ENCODE results near the gene GOLGA6C.
"Not testable (repeated sequence)": the region's sequence is repeated elsewhere in the genome, so short reads cannot be mapped to it uniquely, and the experiment has no call there.

GOLGA6C gene

GRCh38 chr15:75217012-75217411 is 41.1 kb upstream of the GOLGA6C start:
- CTCF ChIA-PET: no interaction called here
- POLR2A ChIA-PET: interaction anchor here (0.9 kb wide), 1 partner anchor 194 kb away, joined by 3 read pairs; the partner anchor contains the start of gene PPCDC
- TF ChIP-seq FOXM1 (IDR thresholded peaks at IDR 0.05; ENCODE audit: borderline replicate concordance): no peak
- no peak for TF ChIP-seq NFRKB (IDR thresholded peaks at IDR 0.05)
- no peak for TF ChIP-seq FOXA1 (IDR thresholded peaks at IDR 0.05)
- TF ChIP-seq CTBP1 (IDR thresholded peaks at IDR 0.05; ENCODE audit: borderline replicate concordance): no peak
- no peak for TF ChIP-seq BHLHE40 (IDR thresholded peaks at IDR 0.05; ENCODE audit: borderline replicate concordance)
- TF ChIP-seq TARDBP (IDR thresholded peaks at IDR 0.05): no peak
- no peak for TF ChIP-seq SUZ12 (IDR thresholded peaks at IDR 0.05)
- TF ChIP-seq LEF1 (IDR thresholded peaks at IDR 0.05; ENCODE audit: borderline replicate concordance): no peak
- no peak for TF ChIP-seq PKNOX1 (IDR thresholded peaks at IDR 0.05)
- no peak for DNase-seq (ENCODE audit: extremely low spot score)

DNA sequence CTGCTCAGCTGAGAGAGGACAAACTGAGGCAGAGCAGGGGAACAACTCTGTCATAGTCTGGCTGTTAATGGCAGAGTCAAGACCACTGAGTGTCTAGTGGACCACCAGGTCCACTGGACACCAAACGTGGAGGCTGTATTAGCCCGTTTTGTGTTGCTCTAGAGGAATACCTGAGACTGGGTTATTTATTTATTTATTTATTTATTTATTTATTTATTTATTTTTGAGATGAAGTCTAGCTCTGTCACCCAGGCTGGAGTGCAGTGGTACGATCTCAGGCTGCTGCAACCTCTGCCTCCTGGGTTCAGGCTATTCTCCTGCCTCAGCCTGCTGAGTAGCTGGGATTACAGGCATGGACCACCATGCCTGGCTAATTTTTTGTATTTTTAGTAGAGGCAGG is 40.6 kb upstream of the GOLGA6C start:
- POLR2A ChIA-PET; CTCF ChIA-PET; DNase-seq (ENCODE audit: extremely low spot score): not testable (repeated sequence)

- CTCF ChIA-PET: interaction anchor here (0.8 kb wide), 1 partner anchor 15 kb away, joined by 12 read pairs; no protein-coding TSS in a partner anchor
- POLR2A ChIA-PET: interaction anchor here (1.0 to 1.4 kb wide), 3 partner anchors 10 to 196 kb away, joined by 3 to 4 read pairs (median 3); partner anchors contain the start of gene PPCDC
- DNase-seq (ENCODE audit: extremely low spot score): not testable (repeated sequence)
Measured at GRCh38 chr15:75219507-75219929, 38.6 kb upstream of the GOLGA6C start.

GRCh38 chr15:75223688-75224087 is 34.4 kb upstream of the GOLGA6C start:
- ChIA-PET CTCF (no interaction called here), POLR2A (interaction anchor here (1.4 kb wide), 1 partner anchor 12 kb away, joined by 3 read pairs; no protein-coding TSS in a partner anchor)
- no peak for DNase-seq (ENCODE audit: extremely low spot score)
- no peak for TF ChIP-seq FOXK2 (IDR thresholded peaks at IDR 0.05)
- TF ChIP-seq SP1 (IDR thresholded peaks at IDR 0.05): no peak
- TF ChIP-seq CTBP1 (IDR thresholded peaks at IDR 0.05; ENCODE audit: borderline replicate concordance): no peak
- no peak for TF ChIP-seq ZNF384 (IDR thresholded peaks at IDR 0.05)
- no peak for TF ChIP-seq SUZ12 (IDR thresholded peaks at IDR 0.05)
- TF ChIP-seq HDGF (IDR thresholded peaks at IDR 0.05; ENCODE audit: borderline replicate concordance): no peak
- TF ChIP-seq PKNOX1 (IDR thresholded peaks at IDR 0.05): no peak
- TF ChIP-seq ELF4 (IDR thresholded peaks at IDR 0.05): no peak
- no peak for TF ChIP-seq FOXM1 (IDR thresholded peaks at IDR 0.05; ENCODE audit: borderline replicate concordance)
- no peak for TF ChIP-seq ARNT (IDR thresholded peaks at IDR 0.05)
- no peak for TF ChIP-seq BHLHE40 (IDR thresholded peaks at IDR 0.05; ENCODE audit: borderline replicate concordance)
- TF ChIP-seq L3MBTL2 (conservative IDR thresholded peaks at IDR 0.05): no peak
- TF ChIP-seq LEF1 (IDR thresholded peaks at IDR 0.05; ENCODE audit: borderline replicate concordance): no peak
- no peak for TF ChIP-seq NFRKB (IDR thresholded peaks at IDR 0.05)
- TF ChIP-seq FOXA1 (IDR thresholded peaks at IDR 0.05): no peak
- TF ChIP-seq TARDBP (IDR thresholded peaks at IDR 0.05): no peak

- ChIA-PET CTCF (no interaction called here), POLR2A (interaction anchor here (1.4 kb wide), 1 partner anchor 13 kb away, joined by 3 read pairs; no protein-coding TSS in a partner anchor)
- no peak for DNase-seq (ENCODE audit: extremely low spot score)
- TF ChIP-seq NFRKB (IDR thresholded peaks at IDR 0.05) (no peak), FOXK2 (IDR thresholded peaks at IDR 0.05) (no peak), HDGF (IDR thresholded peaks at IDR 0.05; ENCODE audit: borderline replicate concordance) (no peak), ELF4 (IDR thresholded peaks at IDR 0.05) (no peak), TARDBP (IDR thresholded peaks at IDR 0.05) (no peak), L3MBTL2 (conservative IDR thresholded peaks at IDR 0.05) (no peak), CTBP1 (IDR thresholded peaks at IDR 0.05; ENCODE audit: borderline replicate concordance) (no peak), ZNF384 (IDR thresholded peaks at IDR 0.05) (no peak), LEF1 (IDR thresholded peaks at IDR 0.05; ENCODE audit: borderline replicate concordance) (no peak), SUZ12 (IDR thresholded peaks at IDR 0.05) (no peak), BHLHE40 (IDR thresholded peaks at IDR 0.05; ENCODE audit: borderline replicate concordance) (no peak), SP1 (IDR thresholded peaks at IDR 0.05) (no peak), FOXA1 (IDR thresholded peaks at IDR 0.05) (no peak), FOXM1 (IDR thresholded peaks at IDR 0.05; ENCODE audit: borderline replicate concordance) (no peak), PKNOX1 (IDR thresholded peaks at IDR 0.05) (no peak), ARNT (IDR thresholded peaks at IDR 0.05) (no peak)
Measured at GRCh38 chr15:75224281-75224680, 33.9 kb upstream of the GOLGA6C start.

DNA sequence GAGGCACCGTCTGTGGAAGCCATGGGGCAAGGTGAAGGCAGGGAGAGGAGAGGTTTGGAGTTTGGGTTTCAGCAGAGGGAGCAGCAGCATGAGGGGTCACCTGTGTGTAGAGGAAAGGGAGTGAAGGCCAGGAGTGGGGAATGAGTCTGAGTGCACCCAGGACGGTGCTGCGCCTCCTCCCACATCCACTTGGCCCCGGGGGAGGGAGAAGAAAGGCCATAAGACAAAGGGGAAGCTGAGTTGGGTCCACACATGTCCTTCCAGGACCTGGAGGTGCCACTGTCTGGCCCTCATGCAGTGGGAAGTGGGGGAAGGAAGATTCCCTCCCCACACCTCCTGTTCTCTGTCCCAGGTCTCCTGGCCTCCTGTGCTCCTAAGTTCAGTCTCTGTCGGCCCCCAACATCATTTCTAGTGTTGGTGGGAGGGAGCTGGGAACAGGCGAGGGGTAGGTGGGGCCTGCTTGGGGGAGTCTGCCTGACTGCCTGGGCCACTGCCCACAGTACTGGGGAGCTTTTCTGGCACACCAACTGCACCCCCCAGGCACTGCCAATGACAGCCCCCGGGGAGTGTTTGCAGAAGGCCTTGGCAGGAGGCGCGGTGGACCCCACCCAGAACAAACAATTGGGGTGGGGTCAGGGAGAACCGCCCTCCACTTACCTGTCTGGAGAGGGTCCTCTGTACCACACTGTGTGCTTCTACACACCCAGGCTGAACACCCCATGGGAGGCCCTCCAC is 32.9 kb upstream of the GOLGA6C start:
- CTCF ChIA-PET; DNase-seq (ENCODE audit: extremely low spot score); POLR2A ChIA-PET: not testable (repeated sequence)
